ENCODE results near the gene NUP85. TPM values are rescaled to one million over a fixed set of nuclear protein-coding genes. Genes with fewer than 3 reads are reported as not detected.

Gene NUP85
- polyA plus RNA-seq, 1 donor from 2014 or later, result 84.1 TPM

DNA sequence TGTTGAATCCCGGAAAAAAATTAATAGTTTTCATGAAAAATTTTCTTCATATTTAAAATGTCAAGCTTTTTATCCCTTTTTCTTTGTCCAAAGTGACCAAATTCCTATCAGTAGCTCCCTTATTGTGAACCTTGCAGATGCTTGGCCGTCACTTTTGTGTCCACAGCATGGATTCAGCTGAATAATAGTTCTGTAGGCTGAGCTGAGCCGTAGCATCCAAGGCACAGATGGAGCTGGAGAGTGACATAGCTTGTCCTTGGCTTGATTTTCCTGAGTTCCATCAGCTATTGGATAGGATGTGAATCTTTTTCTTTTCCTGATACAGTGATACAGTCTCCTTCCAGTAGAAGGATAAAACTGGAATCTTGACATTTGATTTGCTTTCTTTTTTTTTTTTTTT lies 3.6 kb downstream of the NUP85 start:
- TF ChIP-seq POLR2AphosphoS5 (IDR thresholded peaks at IDR 0.05) (no peak), SMC3 (conservative IDR thresholded peaks at IDR 0.05; ENCODE audit: poor library complexity) (no peak), TAF1 (IDR thresholded peaks at IDR 0.05; ENCODE audit: low read depth) (no peak), RAD21 (conservative IDR thresholded peaks at IDR 0.05) (no peak), EP300 (conservative IDR thresholded peaks at IDR 0.05; ENCODE audit: poor library complexity, severe bottlenecking) (no peak)
- TF ChIP-seq, protein P1, sequence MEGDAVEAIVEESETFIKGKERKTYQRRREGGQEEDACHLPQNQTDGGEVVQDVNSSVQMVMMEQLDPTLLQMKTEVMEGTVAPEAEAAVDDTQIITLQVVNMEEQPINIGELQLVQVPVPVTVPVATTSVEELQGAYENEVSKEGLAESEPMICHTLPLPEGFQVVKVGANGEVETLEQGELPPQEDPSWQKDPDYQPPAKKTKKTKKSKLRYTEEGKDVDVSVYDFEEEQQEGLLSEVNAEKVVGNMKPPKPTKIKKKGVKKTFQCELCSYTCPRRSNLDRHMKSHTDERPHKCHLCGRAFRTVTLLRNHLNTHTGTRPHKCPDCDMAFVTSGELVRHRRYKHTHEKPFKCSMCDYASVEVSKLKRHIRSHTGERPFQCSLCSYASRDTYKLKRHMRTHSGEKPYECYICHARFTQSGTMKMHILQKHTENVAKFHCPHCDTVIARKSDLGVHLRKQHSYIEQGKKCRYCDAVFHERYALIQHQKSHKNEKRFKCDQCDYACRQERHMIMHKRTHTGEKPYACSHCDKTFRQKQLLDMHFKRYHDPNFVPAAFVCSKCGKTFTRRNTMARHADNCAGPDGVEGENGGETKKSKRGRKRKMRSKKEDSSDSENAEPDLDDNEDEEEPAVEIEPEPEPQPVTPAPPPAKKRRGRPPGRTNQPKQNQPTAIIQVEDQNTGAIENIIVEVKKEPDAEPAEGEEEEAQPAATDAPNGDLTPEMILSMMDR (IDR thresholded peaks at IDR 0.05; ENCODE audit: poor library complexity, severe bottlenecking), result no peak
- H3K4me2 ChIP-seq (ENCODE audit: low read length), result no peak overlapping the region
- no peak overlapping the region for H2AFZ ChIP-seq (ENCODE audit: low read depth, low read length)
- H3K4me3 ChIP-seq (ENCODE audit: low read length), result no peak overlapping the region
- no peaks in the 10 kb centered on the region for H3F3A ChIP-seq (ENCODE audit: insufficient read depth, low read length, poor library complexity, severe bottlenecking)
- no peaks in the 10 kb centered on the region for H4K20me1 ChIP-seq (ENCODE audit: insufficient read depth)
- no peaks in the 10 kb centered on the region for H3K9me2 ChIP-seq (ENCODE audit: insufficient read depth, low read length)
- H3K9ac ChIP-seq (ENCODE audit: low read length), result no peak overlapping the region
- H3K27me3 ChIP-seq (ENCODE audit: insufficient read depth, low read depth, low read length), result no peaks in the 10 kb centered on the region
- H3K27ac ChIP-seq (ENCODE audit: low read length), result no peak overlapping the region
- no peaks in the 10 kb centered on the region for H3K36me3 ChIP-seq (ENCODE audit: insufficient read depth, low read length)
- H3K79me2 ChIP-seq (replicated peaks; ENCODE audit: insufficient read depth, low read length), result peaks cover 13% of the 10 kb centered on the region
- no peaks in the 10 kb centered on the region for H3K9me3 ChIP-seq (ENCODE audit: low read length)

DNA sequence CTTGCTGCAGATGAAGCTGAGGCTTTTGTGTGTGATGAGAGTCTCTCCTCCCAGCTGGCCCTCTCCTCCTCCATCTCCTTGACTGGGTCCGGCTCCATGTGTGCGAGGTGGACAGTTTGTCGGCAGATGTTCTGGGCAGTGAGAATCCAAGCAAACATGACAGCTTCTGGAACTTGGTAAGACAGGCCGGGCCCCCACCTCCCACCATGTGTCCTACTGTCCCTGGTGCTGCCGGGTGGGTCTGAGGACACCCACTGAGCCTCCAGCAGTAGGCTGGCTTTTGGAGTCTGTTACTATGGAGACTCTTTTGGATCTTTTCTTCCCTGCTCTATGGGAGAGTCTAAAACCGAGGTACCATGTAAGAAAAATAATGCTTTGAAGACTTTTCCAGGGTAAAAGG lies 12.7 kb downstream of the NUP85 start:
- Histone ChIP-seq H3F3A (ENCODE audit: insufficient read depth, low read length, poor library complexity, severe bottlenecking) (no peaks in the 10 kb centered on the region), H4K20me1 (ENCODE audit: insufficient read depth) (no peaks in the 10 kb centered on the region), H3K4me3 (ENCODE audit: low read length) (no peak overlapping the region), H3K9me2 (ENCODE audit: insufficient read depth, low read length) (no peaks in the 10 kb centered on the region), H3K27ac (ENCODE audit: low read length) (no peak overlapping the region), H3K27me3 (ENCODE audit: insufficient read depth, low read depth, low read length) (no peaks in the 10 kb centered on the region), H2AFZ (ENCODE audit: low read depth, low read length) (no peak overlapping the region), H3K9me3 (ENCODE audit: low read length) (no peaks in the 10 kb centered on the region), H3K36me3 (ENCODE audit: insufficient read depth, low read length) (no peaks in the 10 kb centered on the region), H3K9ac (ENCODE audit: low read length) (no peak overlapping the region), H3K4me2 (ENCODE audit: low read length) (no peak overlapping the region), H3K79me2 (replicated peaks; ENCODE audit: insufficient read depth, low read length) (no peaks in the 10 kb centered on the region)
- TF ChIP-seq MXI1 (conservative IDR thresholded peaks at IDR 0.05; ENCODE audit: poor library complexity, severe bottlenecking) (no peak), POLR2AphosphoS5 (IDR thresholded peaks at IDR 0.05) (no peak), RAD21 (conservative IDR thresholded peaks at IDR 0.05) (no peak), EZH2 (IDR thresholded peaks at IDR 0.05; ENCODE audit: borderline replicate concordance, insufficient read depth, low read length, poor library complexity, severe bottlenecking) (no peak), SMC3 (conservative IDR thresholded peaks at IDR 0.05; ENCODE audit: poor library complexity) (no peak), TAF1 (IDR thresholded peaks at IDR 0.05; ENCODE audit: low read depth) (no peak), EP300 (conservative IDR thresholded peaks at IDR 0.05; ENCODE audit: poor library complexity, severe bottlenecking) (no peak)
- TF ChIP-seq, protein P2, sequence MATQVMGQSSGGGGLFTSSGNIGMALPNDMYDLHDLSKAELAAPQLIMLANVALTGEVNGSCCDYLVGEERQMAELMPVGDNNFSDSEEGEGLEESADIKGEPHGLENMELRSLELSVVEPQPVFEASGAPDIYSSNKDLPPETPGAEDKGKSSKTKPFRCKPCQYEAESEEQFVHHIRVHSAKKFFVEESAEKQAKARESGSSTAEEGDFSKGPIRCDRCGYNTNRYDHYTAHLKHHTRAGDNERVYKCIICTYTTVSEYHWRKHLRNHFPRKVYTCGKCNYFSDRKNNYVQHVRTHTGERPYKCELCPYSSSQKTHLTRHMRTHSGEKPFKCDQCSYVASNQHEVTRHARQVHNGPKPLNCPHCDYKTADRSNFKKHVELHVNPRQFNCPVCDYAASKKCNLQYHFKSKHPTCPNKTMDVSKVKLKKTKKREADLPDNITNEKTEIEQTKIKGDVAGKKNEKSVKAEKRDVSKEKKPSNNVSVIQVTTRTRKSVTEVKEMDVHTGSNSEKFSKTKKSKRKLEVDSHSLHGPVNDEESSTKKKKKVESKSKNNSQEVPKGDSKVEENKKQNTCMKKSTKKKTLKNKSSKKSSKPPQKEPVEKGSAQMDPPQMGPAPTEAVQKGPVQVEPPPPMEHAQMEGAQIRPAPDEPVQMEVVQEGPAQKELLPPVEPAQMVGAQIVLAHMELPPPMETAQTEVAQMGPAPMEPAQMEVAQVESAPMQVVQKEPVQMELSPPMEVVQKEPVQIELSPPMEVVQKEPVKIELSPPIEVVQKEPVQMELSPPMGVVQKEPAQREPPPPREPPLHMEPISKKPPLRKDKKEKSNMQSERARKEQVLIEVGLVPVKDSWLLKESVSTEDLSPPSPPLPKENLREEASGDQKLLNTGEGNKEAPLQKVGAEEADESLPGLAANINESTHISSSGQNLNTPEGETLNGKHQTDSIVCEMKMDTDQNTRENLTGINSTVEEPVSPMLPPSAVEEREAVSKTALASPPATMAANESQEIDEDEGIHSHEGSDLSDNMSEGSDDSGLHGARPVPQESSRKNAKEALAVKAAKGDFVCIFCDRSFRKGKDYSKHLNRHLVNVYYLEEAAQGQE (IDR thresholded peaks at IDR 0.05; ENCODE audit: borderline replicate concordance), result no peak
- TF ChIP-seq, protein P1 (IDR thresholded peaks at IDR 0.05; ENCODE audit: poor library complexity, severe bottlenecking), result no peak
